GM12865 (cell line): ENCODE results near the gene DIO2.

Experiments
- DNase-seq: peaks from one replicate; pipeline ENCODE4 v3.0.0; 2010; ENCODE audit warnings: low read depth
- H3K4me3 ChIP-seq: 2 replicates; pipeline ENCODE4 v1.5.1; 2011; ENCODE audit warnings: mild to moderate bottlenecking, low read depth, low read length, control low read depth
- TF ChIP-seq, protein P1 (sequence below): IDR thresholded peaks from 2 replicates; pipeline ENCODE4 v1.5.1; 2011; ENCODE audit warnings: low read length, control low read depth, low read depth, inconsistent platforms; ENCODE audit not compliant: insufficient read depth; ENCODE audit errors: missing control alignments

Gene DIO2

DNA sequence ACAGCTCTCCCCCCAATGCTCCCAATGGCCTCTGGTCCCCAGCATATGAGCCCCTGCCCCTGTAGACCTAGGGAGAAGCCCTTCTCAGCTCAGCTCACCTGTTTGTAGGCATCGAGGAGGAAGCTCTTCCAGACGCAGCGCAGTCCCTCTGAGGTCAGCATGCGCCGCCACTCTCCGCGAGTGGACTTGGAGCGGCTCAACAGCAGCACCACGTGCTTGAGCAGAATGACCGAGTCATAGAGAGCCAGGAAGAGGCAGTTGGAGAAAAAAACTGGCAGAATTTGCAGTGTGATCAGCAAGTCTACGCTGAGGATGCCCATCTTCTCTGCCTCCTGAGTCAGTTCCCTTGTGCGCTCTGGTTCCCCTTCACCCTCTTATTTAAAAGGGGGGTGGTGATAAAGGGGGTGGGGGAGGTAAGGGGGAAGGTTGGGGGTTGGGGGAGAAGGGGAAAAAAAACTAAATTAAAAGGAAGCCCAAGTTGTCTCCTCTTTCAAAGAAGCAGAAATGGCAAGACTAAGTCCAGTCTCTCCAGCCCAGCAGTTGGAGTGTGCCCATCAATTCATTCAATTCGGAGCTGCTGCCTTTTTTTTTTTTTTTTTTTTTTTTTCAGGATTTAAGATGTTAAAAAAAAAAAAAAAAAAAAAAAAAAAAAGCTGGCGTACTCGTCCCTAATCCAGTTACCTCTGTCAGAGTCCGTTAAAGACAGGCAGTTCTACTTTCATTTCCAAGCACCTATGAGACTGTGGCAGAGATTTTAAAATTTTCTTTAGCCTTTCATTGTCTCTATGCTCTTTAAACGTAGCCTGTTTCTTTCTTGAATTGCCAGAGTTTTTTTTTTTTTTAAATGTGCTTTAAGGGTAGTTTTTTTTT is at the start of gene DIO2:
Gene DIO2 (minus strand): TSS at position 352 of the 870 bp plus-strand sequence. CDS start 32 bp downstream, at position 320.
- no peak within 1 kb of the TSS for H3K4me3 ChIP-seq
- TF ChIP-seq, protein P1, sequence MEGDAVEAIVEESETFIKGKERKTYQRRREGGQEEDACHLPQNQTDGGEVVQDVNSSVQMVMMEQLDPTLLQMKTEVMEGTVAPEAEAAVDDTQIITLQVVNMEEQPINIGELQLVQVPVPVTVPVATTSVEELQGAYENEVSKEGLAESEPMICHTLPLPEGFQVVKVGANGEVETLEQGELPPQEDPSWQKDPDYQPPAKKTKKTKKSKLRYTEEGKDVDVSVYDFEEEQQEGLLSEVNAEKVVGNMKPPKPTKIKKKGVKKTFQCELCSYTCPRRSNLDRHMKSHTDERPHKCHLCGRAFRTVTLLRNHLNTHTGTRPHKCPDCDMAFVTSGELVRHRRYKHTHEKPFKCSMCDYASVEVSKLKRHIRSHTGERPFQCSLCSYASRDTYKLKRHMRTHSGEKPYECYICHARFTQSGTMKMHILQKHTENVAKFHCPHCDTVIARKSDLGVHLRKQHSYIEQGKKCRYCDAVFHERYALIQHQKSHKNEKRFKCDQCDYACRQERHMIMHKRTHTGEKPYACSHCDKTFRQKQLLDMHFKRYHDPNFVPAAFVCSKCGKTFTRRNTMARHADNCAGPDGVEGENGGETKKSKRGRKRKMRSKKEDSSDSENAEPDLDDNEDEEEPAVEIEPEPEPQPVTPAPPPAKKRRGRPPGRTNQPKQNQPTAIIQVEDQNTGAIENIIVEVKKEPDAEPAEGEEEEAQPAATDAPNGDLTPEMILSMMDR: no peak
- DNase-seq: no peak

DNA sequence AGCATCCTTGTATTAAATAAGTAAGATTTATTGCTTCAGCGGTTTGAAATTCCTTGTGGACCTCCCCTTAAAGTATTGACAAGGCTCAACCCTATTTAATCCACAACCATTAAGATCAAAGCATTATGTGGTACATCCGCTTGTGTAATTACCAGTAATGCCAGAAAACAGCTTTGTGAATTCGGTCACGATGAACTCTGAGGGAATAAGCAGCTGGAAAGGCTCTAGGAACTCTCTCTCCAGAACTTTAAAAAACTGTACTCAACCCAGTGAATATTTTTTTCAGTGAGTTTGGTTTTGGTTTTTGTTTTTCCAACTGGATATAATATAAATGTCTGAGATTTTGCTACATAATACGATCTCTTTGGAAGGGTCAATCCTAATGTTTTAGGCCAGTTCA is 49.3 kb upstream of the DIO2 start:
- no peak overlapping the region for H3K4me3 ChIP-seq
- DNase-seq: no peak
- TF ChIP-seq, protein P1: no peak

DNA sequence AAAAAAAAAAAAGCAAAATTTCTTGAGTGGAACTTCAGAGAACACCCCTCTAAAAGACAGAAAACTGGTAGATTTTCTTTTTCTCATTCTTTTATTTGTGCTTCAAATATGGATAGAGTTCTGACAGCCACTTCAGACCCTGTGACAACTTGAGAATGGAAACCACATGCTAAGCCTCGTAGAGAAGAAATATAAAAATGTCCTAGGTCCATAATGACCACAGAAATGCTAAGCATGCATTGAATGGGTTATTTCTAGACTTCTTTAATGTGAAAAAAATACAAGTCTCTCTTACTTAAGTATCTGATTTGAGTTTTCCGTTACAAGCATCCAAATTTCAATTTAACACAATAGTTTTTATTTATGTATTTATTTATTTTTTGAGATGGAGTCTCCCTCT is 28.3 kb upstream of the DIO2 start:
- H3K4me3 ChIP-seq: no peak overlapping the region
- no peak for DNase-seq
- TF ChIP-seq, protein P1: no peak

DNA sequence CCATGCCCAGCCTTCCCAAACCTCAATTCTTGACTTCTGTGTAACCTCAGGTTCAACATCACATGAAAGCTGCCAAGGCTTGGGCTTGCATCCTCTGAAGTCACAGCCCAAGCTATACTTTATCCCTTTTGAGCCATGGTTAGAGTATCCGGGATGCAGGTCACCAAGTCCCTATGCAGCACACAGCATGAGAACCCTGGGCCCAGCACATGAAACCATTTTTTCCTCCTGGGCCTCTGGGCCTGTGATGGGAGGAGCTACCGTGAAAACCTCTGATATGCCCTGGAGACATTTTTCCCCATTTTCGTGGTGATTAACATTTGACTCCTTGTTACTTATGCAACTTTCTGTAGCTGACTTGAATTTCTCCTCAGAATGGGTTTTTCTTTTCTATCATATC is 25.8 kb upstream of the DIO2 start:
- TF ChIP-seq, protein P1: no peak
- no peak overlapping the region for H3K4me3 ChIP-seq
- DNase-seq: no peak

DNA sequence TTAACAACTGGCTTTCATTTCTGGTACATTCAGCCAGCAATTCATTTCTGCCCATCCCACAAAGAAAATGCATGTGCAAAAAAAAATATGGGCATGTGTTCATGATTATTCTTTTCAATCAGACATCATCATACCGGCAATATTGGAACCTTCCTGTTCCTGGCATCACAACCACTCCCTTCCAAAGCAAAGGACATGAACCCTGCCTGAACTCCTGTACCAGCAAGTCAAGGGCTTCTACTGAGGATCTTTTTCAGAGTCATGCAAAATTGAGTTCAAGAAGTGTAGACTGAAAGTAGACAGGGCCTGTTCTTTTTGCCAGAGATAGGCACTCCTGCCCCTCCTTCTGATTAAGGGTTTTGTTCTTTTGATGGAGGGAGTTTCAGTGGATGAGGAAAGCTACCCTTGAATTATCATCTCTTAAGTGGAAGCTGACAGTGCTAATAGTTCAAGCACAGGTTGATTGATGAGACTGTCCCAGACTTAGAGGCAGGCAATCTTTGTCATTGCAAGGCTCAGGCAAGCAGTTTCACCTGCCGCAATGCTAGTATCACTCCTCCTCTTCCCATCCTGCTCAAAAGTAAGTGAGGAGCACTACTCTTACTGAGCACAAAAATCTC is 22.3 kb upstream of the DIO2 start:
- H3K4me3 ChIP-seq: no peak overlapping the region
- no peak for DNase-seq
- TF ChIP-seq, protein P1: no peak

DNA sequence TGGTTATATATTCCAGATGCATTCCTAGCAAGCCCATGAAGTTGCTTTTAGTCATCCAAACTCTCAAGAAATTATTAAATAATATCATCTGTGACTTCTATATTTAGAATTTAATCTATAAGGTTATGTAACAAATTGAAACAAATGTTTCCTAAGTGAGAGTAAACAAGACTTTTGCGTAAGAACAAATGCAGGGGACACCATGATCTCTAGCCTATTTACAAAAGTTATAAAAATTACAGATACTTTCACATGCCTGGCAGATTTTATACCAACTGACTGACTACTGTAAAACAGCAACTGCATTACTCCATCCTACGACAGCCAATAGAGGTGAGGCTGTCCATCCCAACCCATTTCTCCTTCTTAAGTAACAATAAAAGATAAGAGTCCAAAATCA is 20.4 kb upstream of the DIO2 start:
- no peak overlapping the region for H3K4me3 ChIP-seq
- TF ChIP-seq, protein P1: no peak
- no peak for DNase-seq
